ENCODE data around the gene FYCO1. TPM values are rescaled to one million over a fixed set of nuclear protein-coding genes. Genes with fewer than 3 reads are reported as not detected.

FYCO1 gene
- polyA plus RNA-seq, 1 donor (not counting 4 experiments of a cell fraction or from before 2014, with no cell fraction given), result 6.1 TPM

DNA sequence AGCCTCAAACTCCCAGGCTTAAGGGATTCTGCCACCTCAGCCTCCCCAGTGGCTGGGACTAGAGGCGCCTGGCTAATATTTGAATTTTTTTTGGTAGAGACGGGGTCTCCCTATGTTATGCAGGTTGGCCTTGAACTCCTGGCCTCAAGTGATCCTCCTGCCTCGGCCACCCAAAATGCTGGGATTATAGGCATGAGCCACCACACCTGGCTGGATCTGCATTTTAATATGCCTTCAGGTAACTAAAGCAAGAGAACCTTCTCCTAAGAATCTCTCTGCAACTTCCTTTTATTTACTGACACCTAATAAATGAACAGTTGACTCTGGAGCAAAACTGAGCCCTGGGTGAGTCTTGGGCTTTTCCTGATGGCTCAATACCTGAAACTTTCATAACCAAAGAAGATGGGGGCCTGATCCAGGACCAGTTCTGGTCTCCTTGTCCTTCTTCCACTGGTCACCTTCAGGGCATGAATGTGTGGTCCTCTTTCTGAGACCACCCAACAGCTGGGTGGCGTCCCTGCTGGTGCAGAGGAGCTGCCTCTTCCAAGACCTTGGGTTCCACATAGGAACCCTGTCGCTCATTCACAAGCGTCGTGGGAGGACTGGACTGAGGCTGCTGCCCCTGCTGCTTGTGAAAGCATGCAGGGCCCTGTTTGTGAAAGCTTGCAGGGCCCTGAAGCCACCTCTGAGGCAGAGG is 81.1 kb downstream of the FYCO1 start:
- H4K20me1 ChIP-seq (ENCODE audit: control insufficient read depth, extremely low read depth, insufficient read depth, low read length), result no peaks in the 10 kb centered on the region
- FAIRE-seq (no peak), DNase-seq (ENCODE audit: low read depth, low spot score) (no peak)
- H3K9me3 ChIP-seq (ENCODE audit: control insufficient read depth, low read depth, low read length), result no peaks in the 10 kb centered on the region
- H2AFZ ChIP-seq (ENCODE audit: control insufficient read depth, low read length), result no peak overlapping the region
- no peaks in the 10 kb centered on the region for H3K4me1 ChIP-seq (ENCODE audit: control insufficient read depth, extremely low read depth, insufficient read depth, low read length)
- H3K27ac ChIP-seq (ENCODE audit: control insufficient read depth, insufficient read depth, low read length), result no peak overlapping the region
- dilution Hi-C loops (cut with MboI; ENCODE audit: extremely low pct_ligation_motif_present, low sequenced_read_pairs), result no loop called here
- H3K9ac ChIP-seq (ENCODE audit: control insufficient read depth, extremely low read depth, insufficient read depth, low read length), result no peak overlapping the region
- TF ChIP-seq, protein P1, sequence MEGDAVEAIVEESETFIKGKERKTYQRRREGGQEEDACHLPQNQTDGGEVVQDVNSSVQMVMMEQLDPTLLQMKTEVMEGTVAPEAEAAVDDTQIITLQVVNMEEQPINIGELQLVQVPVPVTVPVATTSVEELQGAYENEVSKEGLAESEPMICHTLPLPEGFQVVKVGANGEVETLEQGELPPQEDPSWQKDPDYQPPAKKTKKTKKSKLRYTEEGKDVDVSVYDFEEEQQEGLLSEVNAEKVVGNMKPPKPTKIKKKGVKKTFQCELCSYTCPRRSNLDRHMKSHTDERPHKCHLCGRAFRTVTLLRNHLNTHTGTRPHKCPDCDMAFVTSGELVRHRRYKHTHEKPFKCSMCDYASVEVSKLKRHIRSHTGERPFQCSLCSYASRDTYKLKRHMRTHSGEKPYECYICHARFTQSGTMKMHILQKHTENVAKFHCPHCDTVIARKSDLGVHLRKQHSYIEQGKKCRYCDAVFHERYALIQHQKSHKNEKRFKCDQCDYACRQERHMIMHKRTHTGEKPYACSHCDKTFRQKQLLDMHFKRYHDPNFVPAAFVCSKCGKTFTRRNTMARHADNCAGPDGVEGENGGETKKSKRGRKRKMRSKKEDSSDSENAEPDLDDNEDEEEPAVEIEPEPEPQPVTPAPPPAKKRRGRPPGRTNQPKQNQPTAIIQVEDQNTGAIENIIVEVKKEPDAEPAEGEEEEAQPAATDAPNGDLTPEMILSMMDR (optimal IDR thresholded peaks at IDR 0.05 in 1 of 3, IDR thresholded peaks at IDR 0.05 in 1 of 3, conservative IDR thresholded peaks at IDR 0.05 in 1 of 3; ENCODE audit: extremely low read depth in 1 of 3, insufficient read depth in 2 of 3, low read length in 3 of 3), result no peak
- TF ChIP-seq EZH2 (IDR thresholded peaks at IDR 0.05; ENCODE audit: low read length), result no peak
- peaks cover 6% of the 10 kb centered on the region for H3K27me3 ChIP-seq (ENCODE audit: control insufficient read depth, extremely low read depth, insufficient read depth, low read length)
- no peak overlapping the region for H3K4me3 ChIP-seq (ENCODE audit: control insufficient read depth in 2 of 3, extremely low read depth in 1 of 3, insufficient read depth in 2 of 3, low read depth in 1 of 3, low read length in 3 of 3)
- no peaks in the 10 kb centered on the region for H3K9me1 ChIP-seq (ENCODE audit: control insufficient read depth, extremely low read depth, insufficient read depth, low read length)
- H3K79me2 ChIP-seq (ENCODE audit: control insufficient read depth, insufficient read depth, low read length), result no peaks in the 10 kb centered on the region
- H3K4me2 ChIP-seq (ENCODE audit: control insufficient read depth, extremely low read depth, insufficient read depth, low read depth, low read length), result no peak overlapping the region
- no peaks in the 10 kb centered on the region for H3K36me3 ChIP-seq (ENCODE audit: control insufficient read depth in 2 of 2, extremely low read depth in 1 of 2, insufficient read depth in 2 of 2, low read length in 2 of 2)

DNA sequence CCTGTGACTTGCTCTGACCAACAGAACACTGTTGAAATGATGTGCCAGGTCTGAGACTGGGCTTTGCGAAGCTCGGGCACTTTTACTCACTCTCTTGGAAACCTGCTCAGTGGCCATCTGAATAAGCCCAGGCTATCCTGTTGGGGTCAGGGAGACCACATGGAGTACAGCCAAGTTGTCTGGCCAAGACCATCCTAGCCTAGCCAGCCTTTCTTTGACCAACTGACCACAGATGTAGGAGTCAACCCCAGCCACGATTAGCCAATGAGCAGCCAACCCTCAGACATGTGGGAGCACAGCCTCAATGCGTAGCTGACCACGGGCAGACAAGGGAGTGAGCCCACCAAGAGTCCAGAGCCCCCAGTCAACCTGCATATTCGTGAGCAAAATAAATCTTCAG is 83.2 kb downstream of the FYCO1 start:
- Histone ChIP-seq H3K4me1 (ENCODE audit: control insufficient read depth, extremely low read depth, insufficient read depth, low read length) (no peaks in the 10 kb centered on the region), H3K36me3 (ENCODE audit: control insufficient read depth in 2 of 2, extremely low read depth in 1 of 2, insufficient read depth in 2 of 2, low read length in 2 of 2) (no peaks in the 10 kb centered on the region), H3K9me1 (ENCODE audit: control insufficient read depth, extremely low read depth, insufficient read depth, low read length) (no peaks in the 10 kb centered on the region), H3K9me3 (ENCODE audit: control insufficient read depth, low read depth, low read length) (no peaks in the 10 kb centered on the region), H3K27ac (ENCODE audit: control insufficient read depth, insufficient read depth, low read length) (no peak overlapping the region), H4K20me1 (ENCODE audit: control insufficient read depth, extremely low read depth, insufficient read depth, low read length) (no peaks in the 10 kb centered on the region), H2AFZ (ENCODE audit: control insufficient read depth, low read length) (no peak overlapping the region), H3K27me3 (ENCODE audit: control insufficient read depth, extremely low read depth, insufficient read depth, low read length) (peaks cover 6% of the 10 kb centered on the region), H3K4me2 (ENCODE audit: control insufficient read depth, extremely low read depth, insufficient read depth, low read depth, low read length) (no peak overlapping the region), H3K9ac (ENCODE audit: control insufficient read depth, extremely low read depth, insufficient read depth, low read length) (no peak overlapping the region), H3K79me2 (ENCODE audit: control insufficient read depth, insufficient read depth, low read length) (no peaks in the 10 kb centered on the region), H3K4me3 (ENCODE audit: control insufficient read depth in 2 of 3, extremely low read depth in 1 of 3, insufficient read depth in 2 of 3, low read depth in 1 of 3, low read length in 3 of 3) (no peak overlapping the region)
- TF ChIP-seq EZH2 (IDR thresholded peaks at IDR 0.05; ENCODE audit: low read length), result no peak
- TF ChIP-seq, protein P1 (optimal IDR thresholded peaks at IDR 0.05 in 1 of 3, IDR thresholded peaks at IDR 0.05 in 1 of 3, conservative IDR thresholded peaks at IDR 0.05 in 1 of 3; ENCODE audit: extremely low read depth in 1 of 3, insufficient read depth in 2 of 3, low read length in 3 of 3), result no peak
- FAIRE-seq (no peak), DNase-seq (ENCODE audit: low read depth, low spot score) (no peak)
- dilution Hi-C loops (cut with MboI; ENCODE audit: extremely low pct_ligation_motif_present, low sequenced_read_pairs), result no loop called here
